ENCODE measurements around the gene CASK.
"Not testable (repeated sequence)": the region's sequence is repeated elsewhere in the genome, so short reads cannot be mapped to it uniquely, and the experiment has no call there.

DNA sequence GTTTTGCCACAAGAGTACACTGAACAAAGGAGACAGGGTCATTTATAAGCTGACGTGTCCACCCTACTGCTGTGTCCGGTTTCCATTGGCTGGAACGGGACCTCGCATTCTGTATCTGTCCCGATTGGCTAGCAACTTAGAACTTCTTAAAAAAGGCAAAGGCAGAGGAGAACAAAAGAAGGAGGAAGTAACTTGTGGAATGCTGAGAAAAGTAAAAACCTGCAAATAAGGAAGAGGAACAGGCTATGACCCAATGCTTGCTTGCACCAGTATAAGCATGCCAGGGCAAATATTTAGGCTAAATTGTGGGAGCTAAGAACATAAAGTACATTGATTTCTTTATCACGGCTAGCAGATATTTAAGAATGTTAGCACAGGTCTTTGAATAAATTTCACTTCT is 203.7 kb downstream of the CASK start:
- TF ChIP-seq CTCF (IDR thresholded peaks at IDR 0.05; ENCODE audit: poor library complexity, severe bottlenecking); EP300 (conservative IDR thresholded peaks at IDR 0.05; ENCODE audit: poor library complexity, severe bottlenecking): not testable (repeated sequence)
